ENCODE measurements around the gene WNT2B. TPM values are rescaled to one million over a fixed set of nuclear protein-coding genes. Genes with fewer than 3 reads are reported as not detected.

WNT2B gene
- polyA plus RNA-seq, 1 donor (not counting 4 experiments of a cell fraction or from before 2014, with no cell fraction given), result 0.51 TPM

GRCh38 chr1:112513112-112513870 lies 4.5 kb downstream of the WNT2B start:
- no peak overlapping the region for H3K27ac ChIP-seq (ENCODE audit: control insufficient read depth, insufficient read depth, low read length)
- no peaks in the 10 kb centered on the region for H3K36me3 ChIP-seq (ENCODE audit: control insufficient read depth in 2 of 2, extremely low read depth in 1 of 2, insufficient read depth in 2 of 2, low read length in 2 of 2)
- H3K79me2 ChIP-seq (ENCODE audit: control insufficient read depth, insufficient read depth, low read length), result no peaks in the 10 kb centered on the region
- no peak overlapping the region for H3K4me2 ChIP-seq (ENCODE audit: control insufficient read depth, extremely low read depth, insufficient read depth, low read depth, low read length)
- TF ChIP-seq EZH2 (IDR thresholded peaks at IDR 0.05; ENCODE audit: low read length) (no peak), CTCF (optimal IDR thresholded peaks at IDR 0.05 in 1 of 3, IDR thresholded peaks at IDR 0.05 in 1 of 3, conservative IDR thresholded peaks at IDR 0.05 in 1 of 3; ENCODE audit: extremely low read depth in 1 of 3, insufficient read depth in 2 of 3, low read length in 3 of 3) (no peak)
- no peak overlapping the region for H3K4me3 ChIP-seq (ENCODE audit: control insufficient read depth in 2 of 3, extremely low read depth in 1 of 3, insufficient read depth in 2 of 3, low read depth in 1 of 3, low read length in 3 of 3)
- no peak overlapping the region for H3K9ac ChIP-seq (ENCODE audit: control insufficient read depth, extremely low read depth, insufficient read depth, low read length)
- H3K4me1 ChIP-seq (ENCODE audit: control insufficient read depth, extremely low read depth, insufficient read depth, low read length), result peaks cover 30% of the 10 kb centered on the region
- no peak overlapping the region for H2AFZ ChIP-seq (ENCODE audit: control insufficient read depth, low read length)
- DNase-seq (ENCODE audit: low read depth, low spot score) (no peak), FAIRE-seq (peak; percentile 56)
- peaks cover 2% of the 10 kb centered on the region for H3K9me1 ChIP-seq (ENCODE audit: control insufficient read depth, extremely low read depth, insufficient read depth, low read length)
- H3K27me3 ChIP-seq (ENCODE audit: control insufficient read depth, extremely low read depth, insufficient read depth, low read length), result peaks cover 18% of the 10 kb centered on the region
- H3K9me3 ChIP-seq (ENCODE audit: control insufficient read depth, low read depth, low read length), result no peaks in the 10 kb centered on the region
- dilution Hi-C loops (cut with MboI; ENCODE audit: extremely low pct_ligation_motif_present, low sequenced_read_pairs), result no loop called here
- H4K20me1 ChIP-seq (ENCODE audit: control insufficient read depth, extremely low read depth, insufficient read depth, low read length), result no peaks in the 10 kb centered on the region

- no peak for DNase-seq (ENCODE audit: low read depth, low spot score)
- Histone ChIP-seq H3K27me3 (ENCODE audit: control insufficient read depth, extremely low read depth, insufficient read depth, low read length) (peaks cover 2% of the 10 kb centered on the region), H3K9me1 (ENCODE audit: control insufficient read depth, extremely low read depth, insufficient read depth, low read length) (peaks cover 2% of the 10 kb centered on the region), H3K27ac (ENCODE audit: control insufficient read depth, insufficient read depth, low read length) (no peak overlapping the region), H3K4me2 (ENCODE audit: control insufficient read depth, extremely low read depth, insufficient read depth, low read depth, low read length) (no peak overlapping the region), H3K4me1 (ENCODE audit: control insufficient read depth, extremely low read depth, insufficient read depth, low read length) (peaks cover 26% of the 10 kb centered on the region), H3K9me3 (ENCODE audit: control insufficient read depth, low read depth, low read length) (no peaks in the 10 kb centered on the region), H2AFZ (ENCODE audit: control insufficient read depth, low read length) (no peak overlapping the region), H3K36me3 (ENCODE audit: control insufficient read depth in 2 of 2, extremely low read depth in 1 of 2, insufficient read depth in 2 of 2, low read length in 2 of 2) (no peaks in the 10 kb centered on the region), H3K9ac (ENCODE audit: control insufficient read depth, extremely low read depth, insufficient read depth, low read length) (no peak overlapping the region), H3K4me3 (ENCODE audit: control insufficient read depth in 2 of 3, extremely low read depth in 1 of 3, insufficient read depth in 2 of 3, low read depth in 1 of 3, low read length in 3 of 3) (no peak overlapping the region), H3K79me2 (ENCODE audit: control insufficient read depth, insufficient read depth, low read length) (no peaks in the 10 kb centered on the region), H4K20me1 (ENCODE audit: control insufficient read depth, extremely low read depth, insufficient read depth, low read length) (no peaks in the 10 kb centered on the region)
- dilution Hi-C loops (cut with MboI; ENCODE audit: extremely low pct_ligation_motif_present, low sequenced_read_pairs), result no loop called here
- FAIRE-seq, result no peak
- TF ChIP-seq EZH2 (IDR thresholded peaks at IDR 0.05; ENCODE audit: low read length) (no peak), CTCF (optimal IDR thresholded peaks at IDR 0.05 in 1 of 3, IDR thresholded peaks at IDR 0.05 in 1 of 3, conservative IDR thresholded peaks at IDR 0.05 in 1 of 3; ENCODE audit: extremely low read depth in 1 of 3, insufficient read depth in 2 of 3, low read length in 3 of 3) (no peak)
These were observed 6.1 kb downstream of the WNT2B start for GRCh38 chr1:112514901-112515300.

Measured in keratinocyte (primary cell).